Measurements from ENCODE around the gene IPO4. TPM values are rescaled to one million over a fixed set of nuclear protein-coding genes. Genes with fewer than 3 reads are reported as not detected.

The IPO4 gene
- total RNA-seq, 1 experiment from 2014 or later, result 157 TPM

- POLR2A ChIA-PET (ENCODE audit: low non-redundant PET), result interaction anchor here (0.6 kb wide), 1 partner anchor 190 kb away, joined by 4 read pairs; no protein-coding TSS in a partner anchor
- intact Hi-C loops (cut with micrococcal nuclease; ENCODE audit: unreplicated experiment), result no loop called here
- no peaks in the 10 kb centered on the region for H3K9me3 ChIP-seq (ENCODE audit: low read depth, low read length, poor library complexity, severe bottlenecking)
- no peak for DNase-seq (ENCODE audit: low spot score)
- H3K4me3 ChIP-seq (ENCODE audit: low read depth, low read length, poor library complexity, severe bottlenecking), result no peak overlapping the region
- no peaks in the 10 kb centered on the region for H3K27me3 ChIP-seq (replicated peaks; ENCODE audit: insufficient read depth, low read depth, low read length, poor library complexity)
- BruUV-seq (replicated peaks), result no TSS peak
- H3K27ac ChIP-seq (ENCODE audit: low read depth, low read length, poor library complexity, severe bottlenecking), result no peak overlapping the region
- CTCF ChIA-PET, result no interaction called here
- no peaks in the 10 kb centered on the region for H3K36me3 ChIP-seq (ENCODE audit: insufficient read depth, low read length, poor library complexity, severe bottlenecking)
- no peak for TF ChIP-seq EZH2 (IDR thresholded peaks at IDR 0.05; ENCODE audit: borderline replicate concordance, low read depth, low read length, poor library complexity, severe bottlenecking)
- no peaks in the 10 kb centered on the region for H3K4me1 ChIP-seq (ENCODE audit: insufficient read depth, low read length, poor library complexity, severe bottlenecking)
Observed at GRCh38 chr14:24130717-24131548, 57.7 kb downstream of the IPO4 start.

DNA sequence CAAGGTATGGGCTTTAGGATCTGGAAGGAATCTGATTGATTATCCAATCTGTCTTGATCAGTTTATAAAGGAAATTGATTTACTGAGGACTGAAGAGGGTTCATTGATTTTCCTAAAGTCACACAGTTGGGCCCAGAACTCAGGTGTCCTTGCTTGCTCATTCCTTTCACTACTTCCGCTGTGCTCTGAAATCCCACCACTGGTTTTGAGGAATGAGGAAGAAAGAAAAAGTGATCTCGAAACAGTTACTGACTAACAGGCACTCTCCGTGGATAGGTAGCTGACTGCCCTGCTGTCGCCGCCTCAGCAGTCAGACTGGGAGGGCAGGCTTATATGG lies 58.3 kb downstream of the IPO4 start, which contains the start of gene FITM1:
TSS of gene FITM1 (plus strand) at position 280 of the 337 bp plus-strand sequence. CDS start 905 bp downstream, outside the sequence.
- Histone ChIP-seq H3K27me3 (replicated peaks; ENCODE audit: insufficient read depth, low read depth, low read length, poor library complexity) (no peaks in the 10 kb centered on the region), H3K4me3 (ENCODE audit: low read depth, low read length, poor library complexity, severe bottlenecking) (no peak within 1 kb of the TSS), H3K4me1 (ENCODE audit: insufficient read depth, low read length, poor library complexity, severe bottlenecking) (no peaks in the 10 kb centered on the region), H3K9me3 (ENCODE audit: low read depth, low read length, poor library complexity, severe bottlenecking) (no peaks in the 10 kb centered on the region), H3K36me3 (ENCODE audit: insufficient read depth, low read length, poor library complexity, severe bottlenecking) (no peaks in the 10 kb centered on the region), H3K27ac (ENCODE audit: low read depth, low read length, poor library complexity, severe bottlenecking) (no peak within 1 kb of the TSS)
- ChIA-PET POLR2A (ENCODE audit: low non-redundant PET) (interaction anchor here (0.6 kb wide), 1 partner anchor 191 kb away, joined by 4 read pairs; no protein-coding TSS in a partner anchor), CTCF (no interaction called here)
- TF ChIP-seq EZH2 (IDR thresholded peaks at IDR 0.05; ENCODE audit: borderline replicate concordance, low read depth, low read length, poor library complexity, severe bottlenecking), result no peak
- TF ChIP-seq CTCF (conservative IDR thresholded peaks at IDR 0.05; ENCODE audit: low read depth, low read length), result no peak
- intact Hi-C loops (cut with micrococcal nuclease; ENCODE audit: unreplicated experiment), result no loop called here
- BruUV-seq (replicated peaks), result no TSS peak
- no peak for DNase-seq (ENCODE audit: low spot score)

Small RNA genes lying within 50 kb of the gene (microRNA-seq; reads per million reads assigned to microRNA genes)
- gene MIR7703, result not detected

Other genes starting within 250 kb of the IPO4 start
- gene DHRS4, start 235.0 kb downstream of the IPO4 start, total RNA-seq (2021), result 10.1 and 11.4 TPM in 2 replicates
- 9.3 and 10.6 TPM in 2 replicates for gene DHRS4L2, start 199.9 kb downstream of the IPO4 start, total RNA-seq (2021)
- gene CARMIL3, start 136.8 kb downstream of the IPO4 start, total RNA-seq (2021), result 0.49 and 1.2 TPM in 2 replicates
- gene CPNE6, start 117.3 kb downstream of the IPO4 start, total RNA-seq (2021), result not detected in 2 replicates
- gene PCK2, start 94.5 kb downstream of the IPO4 start, total RNA-seq (2021), result 16.8 and 46.3 TPM in 2 replicates
- 45.5 and 49.1 TPM in 2 replicates for gene DCAF11, start 74.0 kb downstream of the IPO4 start, total RNA-seq (2021)
- 1.6 and 1.9 TPM in 2 replicates for gene NRL, start 73.9 kb downstream of the IPO4 start, total RNA-seq (2021)
- 0.48 TPM in 1 of 2 replicates, not detected in the other for gene FITM1, start 58.2 kb downstream of the IPO4 start, total RNA-seq (2021)
- 160 and 173 TPM in 2 replicates for gene PSME1, start 52.6 kb downstream of the IPO4 start, total RNA-seq (2021)
- 36.8 and 50.4 TPM in 2 replicates for gene EMC9, start 47.2 kb downstream of the IPO4 start, total RNA-seq (2021)
- gene PSME2, start 42.2 kb downstream of the IPO4 start, total RNA-seq (2021), result 171 and 172 TPM in 2 replicates
- gene RNF31, start 41.3 kb downstream of the IPO4 start, total RNA-seq (2021), result 59.9 and 62.1 TPM in 2 replicates
- gene IRF9, start 27.6 kb downstream of the IPO4 start, total RNA-seq (2021), result 25.1 and 27.3 TPM in 2 replicates
- 5.4 and 8.4 TPM in 2 replicates for gene REC8, start 16.7 kb downstream of the IPO4 start, total RNA-seq (2021)
- 46.9 and 55.5 TPM in 2 replicates for gene TM9SF1, start 6.6 kb upstream of the IPO4 start, total RNA-seq (2021)
- gene TSSK4, start 16.9 kb upstream of the IPO4 start, total RNA-seq (2021), result 0.70 and 0.75 TPM in 2 replicates
- gene CHMP4A, start 24.7 kb upstream of the IPO4 start, total RNA-seq (2021), result 51.9 and 56.7 TPM in 2 replicates
- gene MDP1, start 27.2 kb upstream of the IPO4 start, total RNA-seq (2021), result 21.3 and 22.4 TPM in 2 replicates
- 257 and 266 TPM in 2 replicates for gene NEDD8, start 43.6 kb upstream of the IPO4 start, total RNA-seq (2021)
- gene GMPR2, start 44.1 kb upstream of the IPO4 start, total RNA-seq (2021), result 82.7 and 85.8 TPM in 2 replicates
- 46.1 and 47.0 TPM in 2 replicates for gene TINF2, start 53.8 kb upstream of the IPO4 start, total RNA-seq (2021)
- 1.5 and 3.5 TPM in 2 replicates for gene TGM1, start 74.4 kb upstream of the IPO4 start, total RNA-seq (2021)
- gene RABGGTA, start 82.8 kb upstream of the IPO4 start, total RNA-seq (2021), result 22.2 and 23.8 TPM in 2 replicates
- gene DHRS1, start 111.0 kb upstream of the IPO4 start, total RNA-seq (2021), result 13.3 and 14.5 TPM in 2 replicates
- 34.0 and 37.1 TPM in 2 replicates for gene NOP9, start 111.0 kb upstream of the IPO4 start, total RNA-seq (2021)
- 0.42 TPM in 1 of 2 replicates, not detected in the other for gene CIDEB, start 119.2 kb upstream of the IPO4 start, total RNA-seq (2021)
- gene LTB4R2, start 121.3 kb upstream of the IPO4 start, total RNA-seq (2021), result 7.6 and 9.0 TPM in 2 replicates
- gene LTB4R, start 122.7 kb upstream of the IPO4 start, total RNA-seq (2021), result 6.6 and 8.9 TPM in 2 replicates
- 0.84 and 1.5 TPM in 2 replicates for gene ADCY4, start 146.3 kb upstream of the IPO4 start, total RNA-seq (2021)
- not detected in 2 replicates for gene RIPK3, start 151.2 kb upstream of the IPO4 start, total RNA-seq (2021)
- gene NFATC4, start 179.4 kb upstream of the IPO4 start, total RNA-seq (2021), result 38.1 and 69.0 TPM in 2 replicates
- 8.6 and 17.3 TPM in 2 replicates for gene NYNRIN, start 210.2 kb upstream of the IPO4 start, total RNA-seq (2021)
- 0.80 and 1.4 TPM in 2 replicates for gene CBLN3, start 240.9 kb upstream of the IPO4 start, total RNA-seq (2021)
- 32.7 and 40.3 TPM in 2 replicates for gene KHNYN, start 241.1 kb upstream of the IPO4 start, total RNA-seq (2021)